ENCODE results near the gene HDAC4.

The HDAC4 gene

DNA sequence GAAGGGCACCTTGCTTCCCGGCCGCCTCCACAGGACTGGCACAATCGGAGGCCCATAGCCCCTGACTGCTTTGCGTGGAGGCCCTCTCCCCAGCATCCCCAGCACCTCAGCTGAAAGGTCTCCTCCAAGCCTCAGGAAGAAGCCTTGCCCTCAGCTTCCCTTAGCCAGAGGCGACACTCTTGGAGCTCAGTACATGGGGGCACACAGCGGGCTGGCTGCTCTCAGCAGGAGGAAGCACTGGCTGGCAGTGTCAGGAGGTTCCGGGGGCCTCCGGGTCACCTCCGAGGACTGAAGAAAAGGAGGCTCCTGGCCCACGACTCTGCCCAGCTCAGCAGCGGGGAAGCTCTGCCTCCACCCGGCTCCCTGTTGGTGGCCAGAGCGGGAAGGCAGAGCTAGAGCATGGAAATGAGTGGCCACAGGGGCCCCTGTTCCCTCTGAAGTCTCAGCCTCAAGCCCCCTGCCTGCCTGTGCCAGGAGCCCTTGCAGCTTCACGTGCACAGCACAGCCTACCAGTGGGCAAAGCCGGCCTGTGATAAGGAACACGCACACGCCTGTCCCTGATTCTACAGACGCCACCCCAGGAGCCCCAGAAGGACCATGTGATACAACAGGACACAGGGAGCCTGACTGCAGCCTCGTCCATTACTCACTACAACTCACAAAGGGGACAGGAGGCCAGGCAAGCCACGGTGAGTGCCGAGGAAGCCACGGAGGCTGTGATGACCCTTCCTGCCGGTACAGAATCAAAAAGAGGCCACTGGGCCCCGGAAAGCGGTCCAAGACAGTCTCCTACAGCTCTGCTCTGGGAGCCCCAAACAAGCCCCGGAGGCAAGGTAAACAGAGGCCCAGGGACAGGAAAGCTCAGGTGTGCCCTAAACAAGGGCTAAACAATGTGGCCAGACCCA is 15.5 kb downstream of the HDAC4 start:
- DNase-seq (ENCODE audit: low read depth in 4 of 4, low spot score in 1 of 4): no peak

DNA sequence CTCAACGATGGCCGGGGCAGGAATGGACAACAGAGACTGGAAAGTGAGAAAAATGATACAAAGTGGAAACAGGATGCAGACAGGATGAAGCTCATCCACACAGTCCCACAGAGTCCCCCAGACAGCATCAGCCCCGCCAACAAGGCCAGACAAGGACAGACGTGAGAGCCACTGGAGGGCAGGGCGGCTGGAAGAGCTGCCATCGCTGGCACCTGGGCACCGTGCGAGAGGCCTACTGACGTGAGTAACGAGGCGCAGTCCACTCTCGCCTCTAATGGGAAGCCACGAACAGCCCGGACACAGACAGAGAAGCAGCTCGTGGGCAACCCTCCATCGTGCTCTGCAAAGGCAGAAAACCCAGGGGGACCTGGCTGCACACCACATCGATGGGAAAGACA is 17.1 kb downstream of the HDAC4 start:
- DNase-seq (ENCODE audit: low read depth in 4 of 4, low spot score in 1 of 4): no peak

DNA sequence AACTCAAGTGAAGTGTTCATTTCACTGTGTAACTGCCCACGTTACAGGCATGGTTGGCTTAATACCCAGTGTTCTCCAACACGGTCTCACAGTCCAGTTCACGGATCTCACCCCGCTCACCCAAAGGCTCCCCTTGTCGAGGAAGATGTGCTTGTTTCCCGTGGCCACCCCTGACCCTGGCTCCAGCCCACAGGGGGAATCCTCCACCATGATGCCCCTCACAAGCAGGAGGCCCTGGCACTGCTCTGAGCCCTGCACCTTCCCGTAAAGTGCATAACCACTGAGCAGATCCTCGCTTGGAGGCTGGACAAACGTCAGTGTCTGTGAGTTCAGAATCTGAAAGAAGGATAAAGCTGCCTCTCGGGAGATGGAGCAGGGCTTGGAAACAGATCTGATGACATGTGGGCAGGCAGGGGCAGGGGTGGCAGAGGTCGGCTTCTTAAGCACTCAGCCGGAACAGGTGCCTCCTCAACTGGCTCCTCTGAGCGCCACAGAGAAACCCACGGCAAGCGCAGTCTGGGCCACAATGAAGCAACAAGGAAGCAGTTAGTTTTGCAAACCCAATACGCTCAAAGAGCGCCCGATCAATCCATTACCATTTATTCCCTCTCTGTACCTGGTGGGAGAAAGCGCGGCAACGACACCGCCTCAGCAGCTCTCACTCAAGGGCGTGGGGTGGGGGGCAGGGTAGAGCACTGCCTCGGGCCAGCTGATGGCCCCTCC is 17.6 kb downstream of the HDAC4 start:
- no peak for DNase-seq (ENCODE audit: low read depth in 4 of 4, low spot score in 1 of 4)

DNA sequence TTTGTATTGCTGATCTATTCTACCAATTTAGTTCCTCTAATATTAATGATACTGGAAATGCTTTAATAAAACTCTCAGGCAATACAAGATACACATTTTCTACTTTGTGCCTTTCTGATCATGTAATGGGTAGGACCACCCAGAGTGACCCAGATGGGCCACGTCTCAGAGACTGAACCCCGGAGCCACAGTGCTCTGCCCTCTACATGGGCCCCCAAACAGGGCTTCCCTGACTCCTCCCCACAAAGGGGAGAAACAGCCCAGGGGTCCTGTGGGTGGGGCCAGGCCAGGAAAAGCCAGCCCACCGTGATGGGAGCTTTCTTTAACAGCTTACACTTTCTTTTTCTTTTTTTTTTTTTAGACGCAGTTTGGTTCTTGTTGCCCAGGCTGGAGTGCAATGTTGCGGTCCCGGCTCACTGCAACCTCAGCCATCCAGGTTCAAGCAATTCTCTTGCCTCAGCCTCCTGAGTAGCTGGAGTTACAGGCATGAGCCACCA is 18.4 kb downstream of the HDAC4 start:
- no peak for DNase-seq (ENCODE audit: low read depth in 4 of 4, low spot score in 1 of 4)

DNA sequence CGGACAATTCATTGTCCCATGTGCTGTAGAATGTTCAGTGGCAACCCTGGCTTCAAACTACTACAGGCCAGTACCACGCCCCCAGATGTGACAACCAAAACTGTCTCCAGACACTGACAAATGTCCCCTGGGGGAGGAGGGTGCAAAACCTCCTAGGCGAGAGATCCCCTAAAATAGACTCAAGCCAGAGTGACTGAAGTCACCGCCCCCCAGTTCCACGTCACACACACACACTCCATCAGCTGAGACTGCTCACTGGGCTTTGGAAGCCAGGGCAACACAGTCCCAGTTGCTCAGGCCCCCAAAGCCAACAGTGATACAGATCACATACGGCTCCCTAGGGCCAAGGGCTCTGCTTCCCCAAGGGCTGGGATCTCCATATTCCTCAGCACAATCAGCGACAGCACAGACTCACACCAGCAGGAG is 19.1 kb downstream of the HDAC4 start:
- no peak for DNase-seq (ENCODE audit: low read depth in 4 of 4, low spot score in 1 of 4)

DNA sequence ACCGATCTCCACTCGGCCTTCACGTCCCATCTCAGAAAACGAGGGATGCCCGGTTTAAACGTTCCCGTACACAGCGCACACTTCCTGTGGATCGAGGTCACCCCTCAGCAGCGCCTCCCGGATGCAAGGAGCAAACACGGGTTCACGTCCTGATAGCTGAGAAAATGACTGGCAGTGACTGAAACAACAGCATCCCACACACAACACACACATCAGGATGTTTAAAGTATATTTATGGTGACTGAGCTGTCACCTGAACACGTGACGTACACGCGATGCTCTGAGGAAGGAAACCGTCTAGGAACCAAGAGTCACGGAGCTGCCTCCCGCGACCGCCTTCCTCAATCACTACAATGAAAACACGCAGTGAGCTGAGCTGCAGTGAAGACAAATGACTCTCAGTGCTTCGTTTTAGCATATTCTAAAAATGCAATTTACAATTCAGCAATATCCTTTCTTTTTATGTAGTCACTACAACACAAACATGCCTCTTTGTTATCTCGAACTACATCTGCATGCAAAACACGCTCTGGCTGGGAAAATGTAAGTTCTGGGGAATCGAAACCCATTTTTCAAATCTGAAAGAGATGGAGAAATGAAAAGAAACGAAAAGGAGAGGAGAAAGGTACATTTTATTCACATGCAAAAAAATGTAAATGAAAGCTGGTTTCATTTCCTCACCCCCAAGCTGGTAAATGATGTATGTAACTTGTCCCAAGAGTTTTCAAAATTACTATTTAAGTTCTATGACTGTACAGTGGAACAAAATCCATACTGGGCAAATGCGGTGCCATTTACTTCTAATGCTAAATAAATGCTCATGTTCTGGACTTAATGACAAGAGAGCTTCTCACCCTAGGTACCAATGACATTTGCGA is 19.8 kb downstream of the HDAC4 start:
- peak in 3 of 4 experiments; percentile 41 to 62 (median 44) for DNase-seq (ENCODE audit: low read depth in 4 of 4, low spot score in 1 of 4)

DNA sequence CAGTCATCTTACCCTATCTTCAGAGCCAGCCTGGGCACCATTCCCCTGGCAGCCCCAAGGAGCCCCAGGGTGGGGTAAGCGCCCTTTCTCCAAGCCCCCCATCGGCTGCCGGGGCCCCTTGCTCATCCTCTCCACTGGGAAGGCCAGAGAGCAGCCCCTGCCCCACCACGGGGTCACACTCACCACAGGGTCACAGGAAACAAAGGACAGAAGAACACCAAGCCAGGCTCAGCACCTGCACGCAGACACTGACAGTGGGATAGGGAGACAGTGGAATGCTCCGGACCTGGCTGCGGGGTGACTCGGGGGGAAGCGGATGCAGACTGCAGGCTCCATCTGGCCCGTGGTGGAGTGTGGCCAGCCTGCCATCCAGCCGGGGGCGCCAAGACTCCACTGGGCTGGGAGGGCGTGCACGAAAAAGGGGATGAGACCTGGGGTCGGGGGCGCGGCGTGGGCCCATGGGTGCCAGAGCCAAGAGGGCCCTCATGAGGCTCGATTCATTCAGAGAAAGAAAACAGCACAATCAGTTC is 21.1 kb downstream of the HDAC4 start:
- DNase-seq (ENCODE audit: low read depth in 4 of 4, low spot score in 1 of 4): no peak

DNA sequence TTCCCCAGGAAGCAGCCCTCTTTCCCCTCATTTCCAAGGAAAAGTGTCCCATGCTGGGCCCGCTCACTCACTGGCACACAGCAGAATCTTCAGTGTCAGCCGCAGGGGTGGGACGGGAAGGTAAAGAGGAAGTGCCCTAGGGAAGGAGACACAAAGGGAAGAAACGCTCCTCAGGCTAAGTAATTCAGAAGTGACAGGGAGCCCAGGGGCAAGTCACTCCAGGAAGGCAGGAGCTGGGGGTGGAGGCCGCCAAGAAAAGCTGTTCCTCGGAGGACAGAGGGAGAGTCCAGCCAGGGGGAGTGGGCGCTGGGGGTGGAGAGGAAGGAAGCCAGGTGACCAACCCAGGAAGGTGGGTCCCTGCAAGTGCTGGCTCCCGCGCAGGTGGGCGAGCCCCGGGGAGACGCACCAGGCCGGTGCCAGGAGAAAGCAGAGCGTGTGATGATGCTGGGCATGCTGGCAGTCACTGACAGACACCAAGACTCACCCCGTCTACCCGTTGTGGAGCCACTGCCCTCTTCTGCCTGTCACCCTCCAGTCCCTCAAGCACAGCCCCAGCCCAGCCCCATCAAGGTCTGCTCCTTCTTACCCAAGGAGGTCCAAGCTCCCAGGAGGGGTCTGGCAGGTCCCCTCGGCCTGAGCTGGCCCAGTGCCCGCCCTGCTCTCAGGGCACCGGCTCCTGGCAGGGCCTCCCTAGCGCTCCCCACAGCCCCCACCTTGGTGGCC is 21.7 kb downstream of the HDAC4 start:
- no peak for DNase-seq (ENCODE audit: low read depth in 4 of 4, low spot score in 1 of 4)

DNA sequence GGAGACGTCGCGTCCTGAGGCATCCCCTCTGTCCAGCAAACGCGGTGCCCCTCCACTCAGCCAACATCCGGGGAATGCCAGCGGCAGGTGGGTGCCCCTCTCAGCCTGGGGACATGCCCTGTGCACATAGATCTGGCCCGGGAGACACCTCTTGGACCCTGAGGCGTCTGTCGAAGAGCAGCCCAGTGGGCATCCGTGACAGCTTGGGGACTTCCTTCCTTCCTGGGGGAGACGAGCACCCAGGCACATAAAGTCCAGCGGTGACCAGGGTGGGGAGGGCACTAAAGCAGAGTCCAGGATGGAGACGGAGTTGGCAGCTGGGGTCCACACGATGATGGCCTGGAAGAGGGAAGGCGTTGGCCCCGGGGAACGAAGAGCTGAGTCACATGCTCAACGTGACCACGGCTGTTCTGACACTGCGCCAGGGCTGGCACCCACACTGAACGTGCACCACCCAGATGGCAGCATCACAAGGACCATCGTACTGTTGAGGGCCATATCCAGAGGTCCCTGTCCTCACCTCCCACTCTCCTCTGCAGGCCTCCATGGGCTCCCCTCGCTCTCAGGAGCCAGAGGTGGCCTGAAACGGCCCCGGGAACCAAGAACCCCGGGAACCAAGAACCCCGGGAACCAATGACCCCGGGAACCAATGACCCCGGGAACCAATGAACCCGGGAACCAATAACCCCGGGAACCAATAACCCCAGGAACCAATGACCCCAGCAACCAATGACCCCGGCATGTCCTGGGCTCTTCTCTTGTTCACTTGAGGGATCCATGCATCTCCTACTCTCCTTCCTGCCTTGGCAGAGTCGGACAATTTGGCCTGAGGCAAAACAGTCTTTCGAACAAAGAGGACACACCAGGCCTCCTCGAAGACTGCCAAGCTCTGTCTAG is 22.6 kb downstream of the HDAC4 start:
- no peak for DNase-seq (ENCODE audit: low read depth in 4 of 4, low spot score in 1 of 4)

DNA sequence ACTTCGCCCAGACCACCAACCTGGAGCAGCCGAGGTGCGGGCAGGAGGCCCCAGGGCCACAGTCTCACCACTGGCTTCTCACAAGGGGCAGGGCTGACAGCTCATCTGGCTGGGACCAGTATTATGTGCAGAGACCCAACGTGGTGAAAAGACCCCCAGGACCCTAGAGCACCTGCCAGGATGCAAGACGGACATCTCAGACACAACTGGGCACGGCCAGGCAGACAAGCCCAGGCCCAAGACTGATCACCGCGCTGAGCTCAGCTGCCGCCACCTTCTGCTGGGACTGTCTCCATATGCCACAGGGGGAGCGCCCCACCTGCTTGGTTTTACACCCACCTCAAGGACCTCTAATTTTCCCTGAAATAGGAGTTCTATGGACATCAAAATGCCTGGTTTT is 23.2 kb downstream of the HDAC4 start:
- DNase-seq (ENCODE audit: low read depth in 4 of 4, low spot score in 1 of 4): no peak

DNA sequence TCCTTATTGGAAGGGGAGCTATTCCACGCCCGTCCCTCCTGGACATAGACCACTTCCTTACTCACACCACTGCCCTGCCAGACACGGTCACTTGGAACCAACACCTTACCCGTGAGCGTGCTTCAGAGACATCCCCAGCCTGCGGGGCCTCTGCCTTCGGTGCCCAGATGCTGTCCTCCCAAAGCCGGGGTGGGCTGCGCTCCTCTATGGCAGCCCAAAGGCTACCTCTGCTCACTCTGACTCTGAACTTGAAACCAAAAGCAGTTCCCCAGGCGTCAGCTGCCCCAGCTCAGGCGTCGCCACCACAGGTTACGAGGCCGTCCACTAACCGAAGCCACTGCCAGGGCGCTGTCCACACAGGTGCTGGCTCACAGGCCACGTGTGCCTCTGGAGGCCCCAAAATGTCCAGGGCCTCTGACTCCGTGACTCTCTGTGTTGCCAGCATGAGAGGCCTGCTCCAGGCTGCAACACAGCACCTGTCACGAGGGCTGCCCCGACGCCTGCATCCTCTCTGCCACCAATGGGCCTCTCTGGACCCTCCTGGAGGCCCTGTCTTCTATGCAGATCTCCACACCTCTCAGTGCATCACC is 23.8 kb downstream of the HDAC4 start:
- no peak for DNase-seq (ENCODE audit: low read depth in 4 of 4, low spot score in 1 of 4)

DNA sequence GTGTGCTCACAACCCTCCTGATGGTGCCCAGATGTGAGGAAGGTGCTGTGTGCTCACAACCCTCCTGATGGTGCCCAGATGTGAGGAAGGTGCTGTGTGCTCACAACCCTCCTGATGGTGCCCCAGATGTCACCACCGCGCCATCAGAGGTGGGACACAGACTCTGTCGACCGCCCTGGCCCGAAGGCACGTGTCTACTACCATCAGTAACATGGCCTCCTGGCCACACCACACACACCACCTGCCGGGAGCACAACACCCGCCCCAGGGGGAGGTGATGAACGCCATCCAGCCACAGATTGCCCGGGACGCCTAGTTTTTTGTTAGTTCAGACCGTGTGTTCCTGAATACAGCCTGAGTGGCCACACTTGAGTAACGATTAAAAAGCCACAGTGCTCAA is 24.5 kb downstream of the HDAC4 start:
- DNase-seq (ENCODE audit: low read depth in 4 of 4, low spot score in 1 of 4): no peak

DNA sequence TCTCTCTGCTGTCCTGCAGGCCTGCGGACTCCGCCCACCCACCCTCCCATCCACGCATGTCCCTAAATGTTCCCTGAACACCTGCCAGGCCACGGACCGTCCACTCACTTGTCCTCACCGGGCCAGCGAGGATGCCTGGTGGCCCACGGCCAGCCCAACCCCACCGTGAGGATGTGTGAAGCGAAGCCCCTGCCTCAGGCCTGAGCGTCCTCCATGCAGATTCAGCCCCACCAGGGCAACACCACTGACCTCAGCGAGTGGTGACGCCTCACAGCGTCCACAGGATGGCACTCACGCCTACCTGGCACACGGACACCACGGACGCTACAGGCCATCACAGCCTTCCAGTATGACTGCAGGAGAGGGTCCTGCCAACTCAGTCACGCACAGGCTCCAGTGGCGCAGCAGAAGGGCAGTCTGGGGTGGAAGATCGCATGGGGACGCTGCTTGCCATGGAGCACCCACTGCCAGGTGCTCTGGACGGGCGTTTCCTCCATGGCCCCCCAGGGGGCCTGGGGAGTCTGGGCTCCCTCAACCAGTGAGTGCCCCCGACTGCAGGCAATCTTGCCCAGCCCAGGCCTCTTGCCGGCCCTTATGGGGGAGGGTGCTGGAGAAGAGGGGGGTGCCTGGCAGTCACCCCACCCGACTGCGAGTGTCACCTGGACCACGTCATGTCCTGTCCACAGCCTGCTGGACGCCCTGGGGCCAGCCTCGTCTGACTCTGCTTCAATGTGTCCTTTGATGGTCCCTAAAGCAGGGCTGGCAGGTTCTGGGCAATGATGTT is 25.4 kb downstream of the HDAC4 start:
- no peak for DNase-seq (ENCODE audit: low read depth in 4 of 4, low spot score in 1 of 4)

DNA sequence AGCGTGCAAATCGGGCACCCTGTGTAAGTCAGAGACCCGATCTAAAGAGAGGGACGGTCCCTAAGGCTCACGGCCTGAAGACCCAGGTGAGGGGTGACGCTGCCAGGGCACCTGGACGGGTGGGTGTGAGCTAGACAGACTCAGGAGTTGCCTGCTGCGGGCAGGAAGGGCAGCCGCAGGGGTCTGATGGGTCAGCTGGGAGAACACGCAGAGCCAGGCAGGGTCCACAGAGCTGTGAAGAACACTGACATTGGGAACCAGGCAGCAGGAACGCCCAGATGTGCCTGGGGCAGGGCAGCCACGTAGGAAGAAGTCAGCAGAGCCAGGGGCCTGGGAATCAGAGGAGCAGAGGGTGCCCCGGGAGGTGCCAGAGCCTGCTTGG is 25.9 kb downstream of the HDAC4 start:
- no peak for DNase-seq (ENCODE audit: low read depth in 4 of 4, low spot score in 1 of 4)

DNA sequence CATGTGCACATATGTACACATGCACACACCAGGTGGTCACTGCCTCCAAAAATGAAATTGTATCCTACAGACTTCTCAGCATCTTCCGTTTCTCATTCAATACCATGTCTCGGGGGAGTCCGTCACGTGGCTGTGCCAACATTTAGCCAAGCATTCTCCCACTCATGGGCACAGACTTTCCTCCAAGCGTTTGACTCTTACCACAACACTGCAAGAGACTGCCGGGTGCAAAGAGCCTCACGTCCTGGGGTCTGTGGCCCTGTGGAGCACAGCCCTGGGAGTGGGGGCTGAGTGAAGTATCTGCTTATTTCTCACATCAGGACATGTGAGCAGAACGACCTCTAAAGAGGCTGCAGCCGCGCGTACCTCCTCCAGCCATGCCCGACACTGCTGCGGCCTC is 28.0 kb downstream of the HDAC4 start:
- no peak for DNase-seq (ENCODE audit: low read depth in 4 of 4, low spot score in 1 of 4)

DNA sequence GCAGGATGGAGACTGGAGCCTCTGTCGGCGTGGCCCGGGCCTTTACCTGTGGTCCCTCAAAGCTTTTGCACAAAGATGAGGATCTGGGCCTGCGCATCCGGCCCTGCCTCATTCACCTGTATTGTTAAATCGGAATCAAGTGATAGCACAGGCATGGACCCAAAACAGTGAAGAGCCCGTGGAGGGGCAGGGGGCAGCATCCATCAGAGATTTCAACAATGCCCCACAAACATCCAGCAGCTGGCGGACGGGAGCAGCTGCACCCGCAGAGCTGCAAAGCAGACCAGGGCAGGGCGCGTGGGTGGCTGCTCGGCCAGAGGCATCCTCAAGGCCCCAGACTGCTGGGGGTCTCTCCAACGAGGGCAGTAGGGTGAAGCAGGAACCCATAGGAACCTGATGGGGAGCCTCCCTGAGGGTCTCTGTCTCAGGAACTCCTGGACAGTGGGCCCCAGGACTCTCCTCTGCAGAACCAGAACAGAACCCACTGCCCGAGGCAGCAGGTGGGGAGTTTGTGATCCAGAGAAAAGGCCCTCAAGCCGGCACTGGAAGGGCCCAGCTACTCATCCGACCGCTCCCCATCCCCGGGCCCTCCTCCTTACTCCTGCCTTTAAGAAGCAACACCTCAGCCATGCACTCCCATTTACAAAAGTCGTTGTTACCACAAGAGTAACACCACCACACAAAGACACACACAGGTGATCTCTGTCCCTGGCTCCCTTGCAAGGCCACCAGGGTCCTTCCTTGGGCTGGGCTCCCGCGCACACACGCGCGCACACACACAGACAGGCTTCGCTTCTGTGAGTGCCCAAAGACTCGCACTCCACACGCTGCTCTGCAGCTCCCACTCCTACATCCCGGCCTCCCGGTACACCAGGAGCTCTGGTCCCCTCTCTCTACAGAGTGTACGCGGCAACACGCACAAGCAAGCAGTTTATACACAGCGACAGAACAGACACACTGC is 28.8 kb downstream of the HDAC4 start:
- DNase-seq (ENCODE audit: low read depth in 4 of 4, low spot score in 1 of 4): no peak

Measured in stimulated activated CD4-positive, alpha-beta T cell treated with anti-CD3 and anti-CD28 coated beads, Interleukin-1b, Interleukin-23, amount 100 ng/mL, for 24 hours (primary cell).